Thyroid gland (tissue), 4 donors: Measurements from ENCODE around the gene BRDT.

ENCODE experiments used
- POLR2A ChIP-seq, 2 donors: fragments of 450-650 bp; IDR thresholded peaks; one replicate each; pipeline ENCODE4 v1.6.1; 2017; ENCODE audit warnings: antibody characterized with exemption in 2 of 2, mild to moderate bottlenecking in 2 of 2, moderate library complexity in 1 of 2
- TF ChIP-seq, protein P1 (sequence below), 6 experiments: fragments of 200-600 bp in 3 of 6; fragments of 450-650 bp in 3 of 6; sonication (generic) in 3 of 6; IDR thresholded peaks; one replicate each; pipeline ENCODE4 v1.5.1; 2016 to 2019; ENCODE audit warnings: antibody characterized with exemption in 6 of 6, mild to moderate bottlenecking in 2 of 6, inconsistent platforms in 1 of 6, moderate library complexity in 1 of 6

DNA sequence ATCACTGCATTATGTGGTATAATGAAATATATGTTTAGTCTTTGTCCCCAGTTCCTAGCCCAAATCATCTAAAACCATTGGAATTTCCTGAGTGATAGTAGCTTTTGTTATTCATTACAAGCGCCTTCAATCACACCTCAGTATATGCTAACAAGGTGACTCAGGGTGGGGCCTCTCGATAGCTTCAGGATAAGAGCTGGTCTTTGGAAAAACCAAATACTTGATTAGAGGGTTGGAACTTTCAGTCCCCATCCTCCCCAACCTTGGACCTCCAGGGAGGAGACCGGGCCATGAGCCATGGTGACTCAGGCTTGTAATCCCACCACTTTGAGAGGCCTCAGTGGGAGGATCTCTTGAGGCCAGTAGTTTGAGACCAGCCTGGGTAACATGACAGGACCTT lies 5.1 kb upstream of the BRDT start:
- TF ChIP-seq, protein P1, sequence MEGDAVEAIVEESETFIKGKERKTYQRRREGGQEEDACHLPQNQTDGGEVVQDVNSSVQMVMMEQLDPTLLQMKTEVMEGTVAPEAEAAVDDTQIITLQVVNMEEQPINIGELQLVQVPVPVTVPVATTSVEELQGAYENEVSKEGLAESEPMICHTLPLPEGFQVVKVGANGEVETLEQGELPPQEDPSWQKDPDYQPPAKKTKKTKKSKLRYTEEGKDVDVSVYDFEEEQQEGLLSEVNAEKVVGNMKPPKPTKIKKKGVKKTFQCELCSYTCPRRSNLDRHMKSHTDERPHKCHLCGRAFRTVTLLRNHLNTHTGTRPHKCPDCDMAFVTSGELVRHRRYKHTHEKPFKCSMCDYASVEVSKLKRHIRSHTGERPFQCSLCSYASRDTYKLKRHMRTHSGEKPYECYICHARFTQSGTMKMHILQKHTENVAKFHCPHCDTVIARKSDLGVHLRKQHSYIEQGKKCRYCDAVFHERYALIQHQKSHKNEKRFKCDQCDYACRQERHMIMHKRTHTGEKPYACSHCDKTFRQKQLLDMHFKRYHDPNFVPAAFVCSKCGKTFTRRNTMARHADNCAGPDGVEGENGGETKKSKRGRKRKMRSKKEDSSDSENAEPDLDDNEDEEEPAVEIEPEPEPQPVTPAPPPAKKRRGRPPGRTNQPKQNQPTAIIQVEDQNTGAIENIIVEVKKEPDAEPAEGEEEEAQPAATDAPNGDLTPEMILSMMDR (IDR thresholded peaks at IDR 0.05): no peak
- TF ChIP-seq POLR2A (IDR thresholded peaks at IDR 0.05): no peak
